Adipocyte (in vitro differentiated cells): ENCODE results near the gene WNT7B.
A peak's percentile ranks its signal among the peaks of the same experiment; 100 is the strongest.
"Not testable (repeated sequence)": the region's sequence is repeated elsewhere in the genome, so short reads cannot be mapped to it uniquely, and the experiment has no call there.

Experiments
- DNase-seq: peaks from one replicate; pipeline ENCODE4 v3.0.0-alpha.2; 2015; ENCODE audit warnings: low read depth
- H3K27me3 ChIP-seq: replicated peaks from 2 replicates; pipeline ENCODE4 v1.7.0; 2013; ENCODE audit warnings: mild to moderate bottlenecking, low read length, moderate library complexity; ENCODE audit not compliant: control insufficient read depth, insufficient read depth
- H3K36me3 ChIP-seq: 2 replicates; pipeline ENCODE4 v1.7.0; 2013; ENCODE audit warnings: low read length, mild to moderate bottlenecking, moderate library complexity; ENCODE audit not compliant: control insufficient read depth, insufficient read depth, severe bottlenecking
- H3K4me1 ChIP-seq: 2 replicates; pipeline ENCODE4 v1.7.0; 2013; ENCODE audit warnings: mild to moderate bottlenecking, low read length, moderate library complexity; ENCODE audit not compliant: control insufficient read depth, insufficient read depth
- H3K4me3 ChIP-seq: 2 replicates; pipeline ENCODE4 v1.7.0; 2013; ENCODE audit warnings: mild to moderate bottlenecking, low read length, moderate library complexity
- H3K9ac ChIP-seq: 2 replicates; pipeline ENCODE4 v1.7.0; 2013; ENCODE audit warnings: mild to moderate bottlenecking, low read length, moderate library complexity
- H3K9me3 ChIP-seq: 2 replicates; pipeline ENCODE4 v1.7.0; 2013; ENCODE audit warnings: mild to moderate bottlenecking, low read length, moderate library complexity; ENCODE audit not compliant: control insufficient read depth

The WNT7B gene

DNA sequence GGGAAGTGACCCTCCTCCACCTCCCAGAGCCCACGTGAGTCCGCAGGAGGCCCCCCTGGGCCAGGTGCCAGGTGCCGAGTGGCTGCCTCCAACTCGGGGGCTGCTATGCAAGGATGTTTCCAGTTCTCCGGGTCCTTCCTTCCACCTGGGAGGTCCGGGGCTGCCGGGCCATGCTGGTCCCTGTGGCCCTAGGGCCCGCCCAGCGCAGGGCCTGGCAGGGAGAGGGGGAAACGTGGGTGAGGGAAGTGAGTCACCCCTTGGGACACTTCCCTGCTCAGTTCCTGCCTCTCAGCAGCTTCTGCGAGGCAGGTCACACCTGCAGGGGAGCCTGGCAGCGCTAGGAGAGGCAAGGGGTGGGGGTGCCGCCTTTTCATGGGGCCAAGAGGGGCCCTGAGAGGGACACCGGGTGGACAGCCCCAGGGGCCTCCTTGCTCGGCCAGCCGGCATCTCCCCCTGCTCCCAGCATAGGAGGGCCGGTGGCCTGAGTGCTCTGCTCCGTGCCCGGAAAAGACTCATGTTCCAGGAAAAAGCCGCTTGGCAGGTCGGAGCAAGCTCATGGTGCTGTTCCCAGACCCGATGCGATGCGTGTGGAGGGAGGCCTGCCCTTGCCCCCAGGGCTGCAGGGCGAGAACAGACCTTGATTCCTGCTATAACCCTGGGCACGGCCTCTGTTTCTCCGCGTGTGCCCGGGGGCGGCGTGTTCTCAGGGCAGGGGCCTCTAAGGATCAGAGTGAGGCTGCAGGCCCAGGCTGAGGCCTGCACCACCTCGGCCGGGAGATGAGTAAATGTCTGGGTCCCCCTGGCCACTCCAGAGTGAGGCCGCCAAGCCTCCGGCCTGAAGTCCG, 30.3 kb upstream of the WNT7B start:
- Histone ChIP-seq H3K27me3 (no peaks in the 10 kb centered on the region), H3K4me1 (peaks cover 56% of the 10 kb centered on the region), H3K9me3 (peaks cover 5% of the 10 kb centered on the region), H3K36me3 (no peaks in the 10 kb centered on the region), H3K9ac (peak overlapping the region; percentile 95), H3K4me3 (peak overlapping the region; percentile 69)
- DNase-seq: peak; percentile 58

DNA sequence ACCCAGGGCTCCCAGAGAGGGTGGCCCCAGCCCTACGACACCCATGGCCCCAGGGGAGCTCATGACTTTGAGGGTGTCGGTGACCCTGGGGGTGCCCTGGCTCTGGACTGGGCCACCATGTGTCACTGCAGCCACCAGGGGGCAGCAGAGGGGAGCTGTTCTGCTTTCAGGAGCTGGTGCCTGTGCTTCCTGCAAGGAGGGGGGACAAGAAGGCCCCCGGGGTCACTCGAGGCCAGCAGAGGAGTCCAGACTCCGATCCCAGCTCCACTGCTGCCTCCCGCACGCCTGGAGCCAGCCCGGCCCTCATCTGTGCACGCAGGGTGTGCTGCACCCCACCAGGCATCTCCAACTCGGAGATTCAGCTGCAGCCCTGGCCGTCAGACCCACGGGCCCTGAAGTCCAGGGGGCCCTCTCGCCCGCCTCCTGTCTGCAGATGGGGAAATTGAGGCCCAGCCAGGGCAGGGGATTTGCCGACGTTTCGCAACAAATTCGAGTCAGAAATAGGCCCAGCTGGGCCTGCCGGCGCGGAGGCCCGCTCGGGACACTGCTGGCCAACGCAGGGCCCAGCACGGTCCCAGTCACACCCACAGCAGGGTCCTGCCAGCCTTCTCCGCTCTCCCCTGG, 29.5 kb upstream of the WNT7B start:
- Histone ChIP-seq H3K36me3 (no peaks in the 10 kb centered on the region), H3K9me3 (peaks cover 5% of the 10 kb centered on the region), H3K4me1 (peaks cover 49% of the 10 kb centered on the region), H3K27me3 (no peaks in the 10 kb centered on the region), H3K4me3 (peak overlapping the region; percentile 69), H3K9ac (peak overlapping the region; percentile 95)
- DNase-seq: peak; percentile 95

DNA sequence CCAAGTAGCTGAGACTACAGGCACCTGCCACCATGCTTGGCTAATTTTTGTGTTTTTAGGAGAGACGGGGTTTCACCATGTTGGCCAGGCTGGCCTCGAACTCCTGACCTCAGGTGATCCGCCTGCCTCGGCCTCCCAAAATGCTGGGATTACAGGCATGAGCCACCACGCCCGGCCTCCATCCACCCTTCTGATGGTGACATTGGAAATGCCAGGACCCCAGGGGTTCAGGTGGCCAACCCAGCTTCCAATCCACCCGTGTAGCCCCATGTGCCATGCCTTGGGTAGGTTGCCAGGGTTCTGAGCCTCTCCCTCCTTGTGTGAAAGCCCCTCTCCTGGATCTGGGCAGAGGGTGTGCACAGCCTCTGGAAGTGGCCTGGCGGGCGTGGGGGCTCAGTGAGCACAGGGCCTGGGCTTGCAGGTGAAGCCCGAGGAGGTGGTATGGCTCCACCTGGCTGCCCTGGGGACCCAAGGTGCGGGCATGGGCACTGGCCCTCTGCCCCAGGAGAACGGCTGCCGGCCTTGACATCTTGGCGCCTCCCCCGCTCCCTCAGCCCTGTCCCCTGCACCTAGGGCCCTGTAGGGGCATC, 28.2 kb upstream of the WNT7B start:
- H3K4me3 ChIP-seq, DNase-seq, H3K27me3 ChIP-seq, H3K9ac ChIP-seq, H3K9me3 ChIP-seq, H3K36me3 ChIP-seq: not testable (repeated sequence)
- peaks cover 39% of the 10 kb centered on the region for H3K4me1 ChIP-seq

DNA sequence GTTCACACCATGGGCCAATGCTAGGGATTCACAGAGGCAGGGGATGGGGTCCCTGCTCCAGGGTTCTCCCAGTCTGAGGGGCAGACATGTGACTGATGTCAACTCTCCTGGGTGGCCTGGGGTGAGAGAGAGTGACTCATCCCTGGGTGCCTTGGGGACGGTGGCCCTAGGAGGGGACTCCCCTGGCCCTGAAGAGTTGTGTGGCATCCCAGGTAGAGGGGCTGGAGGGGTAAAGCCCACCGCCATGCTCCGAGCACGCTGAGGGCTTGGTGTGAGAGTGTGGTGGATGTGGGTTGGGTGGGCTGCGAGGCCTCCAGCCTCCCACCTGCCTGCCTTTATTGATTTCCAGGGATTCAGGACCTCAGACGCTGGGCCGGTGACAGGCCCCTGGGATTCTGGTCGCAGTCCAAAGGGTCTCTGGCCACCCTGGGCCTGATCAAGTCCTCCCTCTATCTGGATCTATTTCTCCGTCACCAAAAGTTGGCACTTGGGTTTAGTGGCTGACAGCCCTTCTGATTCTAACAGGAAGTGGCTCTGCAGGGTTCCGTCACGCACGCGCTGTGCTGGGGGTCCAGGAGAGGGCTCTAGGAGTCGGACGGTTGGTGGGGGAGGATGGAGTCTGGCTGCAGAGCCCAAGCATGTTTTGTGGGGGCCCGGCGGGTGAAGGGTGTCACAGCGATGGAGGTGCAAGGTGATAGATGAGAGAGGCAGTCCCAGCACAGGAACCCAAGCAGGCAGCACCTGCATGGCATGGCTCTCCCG, 27.3 kb upstream of the WNT7B start:
- no peak for DNase-seq
- H3K36me3 ChIP-seq: no peaks in the 10 kb centered on the region

DNA sequence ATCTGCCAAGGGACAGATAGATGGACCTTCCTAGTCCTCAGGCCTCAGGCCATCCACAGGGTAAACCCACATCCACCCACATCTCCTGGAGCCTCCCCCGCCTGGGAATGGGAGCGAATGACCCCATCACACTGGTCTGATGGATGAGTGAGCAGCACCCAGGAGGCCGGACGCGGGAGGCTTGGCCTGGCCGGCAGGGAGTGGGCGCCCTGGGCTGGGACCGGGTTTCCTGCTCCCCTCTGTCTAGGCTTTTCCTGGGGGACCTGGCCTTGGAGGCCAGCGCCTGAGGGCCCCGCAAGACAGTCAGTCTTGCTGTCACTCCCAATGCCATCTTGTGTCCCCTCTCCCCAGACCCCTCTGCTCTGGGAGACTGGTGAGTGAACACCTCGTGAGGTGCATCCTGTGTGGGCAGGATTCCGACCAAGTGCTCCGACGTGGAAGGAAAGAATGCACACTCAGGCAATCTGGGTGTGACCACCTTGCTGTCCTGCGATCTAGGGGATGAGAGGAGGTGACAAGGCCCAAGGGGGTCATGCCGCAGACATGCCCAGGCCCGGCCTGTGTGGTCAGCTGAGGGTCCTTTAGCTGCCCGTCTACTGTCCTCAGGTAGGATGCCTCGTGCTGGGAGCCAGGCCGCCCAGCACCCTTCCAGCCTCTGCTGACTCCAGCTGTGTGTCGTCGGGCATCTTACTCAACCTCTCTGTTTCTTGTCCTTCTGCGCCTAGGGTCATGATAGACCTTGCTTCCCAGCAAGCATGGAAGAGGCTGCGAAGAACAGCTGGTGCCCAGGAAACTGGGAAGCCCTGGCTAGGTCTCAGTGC, 26.5 kb upstream of the WNT7B start:
- H3K9me3 ChIP-seq: no peaks in the 10 kb centered on the region
- DNase-seq: no peak
- H3K4me3 ChIP-seq: no peak overlapping the region
- no peaks in the 10 kb centered on the region for H3K27me3 ChIP-seq
- H3K4me1 ChIP-seq: peaks cover 40% of the 10 kb centered on the region
- no peaks in the 10 kb centered on the region for H3K36me3 ChIP-seq
- peak overlapping the region; percentile 76 for H3K9ac ChIP-seq

More for the DNA sequence above, 27.3 kb upstream of the WNT7B start:
- Histone ChIP-seq H3K9ac (peak overlapping the region; percentile 76), H3K9me3 (no peaks in the 10 kb centered on the region), H3K4me3 (no peak overlapping the region), H3K4me1 (peaks cover 39% of the 10 kb centered on the region), H3K27me3 (no peaks in the 10 kb centered on the region)

DNA sequence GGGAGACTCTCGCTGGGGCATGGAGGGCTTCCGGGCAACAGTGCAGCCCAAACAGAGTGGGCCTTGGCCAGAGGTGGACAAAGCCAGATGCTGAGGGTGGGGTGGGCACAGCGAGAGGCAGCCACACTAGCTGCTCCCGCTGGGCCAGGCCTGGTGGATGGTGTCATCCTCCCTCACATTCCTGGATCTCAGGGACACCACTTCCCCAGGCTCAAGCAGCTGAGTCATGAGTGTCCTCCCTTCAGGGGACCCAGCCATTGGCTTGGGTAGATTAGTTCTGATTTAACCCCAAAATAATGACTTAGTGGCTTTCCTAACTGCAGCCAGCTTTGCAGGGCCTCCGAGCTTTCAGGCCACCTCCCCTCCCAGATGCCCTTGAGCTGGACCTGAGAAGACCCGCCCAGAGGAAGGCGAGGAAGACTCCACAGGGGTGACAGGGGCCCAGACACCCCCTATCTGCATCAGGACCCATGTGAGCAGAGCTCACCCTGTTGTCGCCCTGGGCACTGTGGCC, 25.9 kb upstream of the WNT7B start:
- Histone ChIP-seq H3K9me3 (no peaks in the 10 kb centered on the region), H3K4me3 (no peak overlapping the region), H3K36me3 (no peaks in the 10 kb centered on the region), H3K4me1 (peaks cover 40% of the 10 kb centered on the region), H3K9ac (peak overlapping the region; percentile 76), H3K27me3 (no peaks in the 10 kb centered on the region)
- peak; percentile 73 for DNase-seq

DNA sequence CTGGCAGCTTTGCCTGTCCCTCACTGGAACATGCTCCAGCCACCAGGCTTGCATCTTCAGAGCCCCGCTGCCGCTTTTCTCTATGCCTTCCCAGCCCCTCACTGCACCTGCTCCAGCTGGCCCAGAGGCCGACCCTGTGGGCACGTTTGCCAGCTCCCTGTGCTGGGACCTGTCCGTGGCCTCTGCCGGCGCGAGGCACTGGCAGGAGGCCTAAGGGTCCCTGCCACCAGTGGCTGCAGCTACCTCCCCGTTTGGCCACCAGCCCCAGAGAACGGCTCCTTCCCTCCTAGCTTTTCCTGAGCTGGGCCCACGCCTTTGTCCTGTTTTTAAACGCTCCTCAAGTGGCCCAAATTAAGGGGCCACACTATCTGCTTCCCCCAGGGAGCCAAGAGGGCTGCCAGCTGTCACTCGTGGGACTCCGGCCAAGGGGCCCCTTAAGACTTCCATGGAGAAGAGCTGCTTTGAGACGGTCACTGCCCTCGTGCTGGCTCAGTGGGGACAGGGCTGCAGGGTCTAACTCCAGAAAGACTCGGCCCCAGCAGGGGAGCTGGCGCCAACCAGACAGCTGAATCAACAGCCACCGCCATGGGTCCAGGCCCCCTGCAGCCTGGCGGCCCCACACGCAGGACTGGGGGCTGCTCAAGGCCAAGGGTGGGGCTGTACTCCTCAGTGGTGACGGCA, 24.6 kb upstream of the WNT7B start:
- no peaks in the 10 kb centered on the region for H3K36me3 ChIP-seq
- no peak overlapping the region for H3K9ac ChIP-seq
- H3K27me3 ChIP-seq: no peaks in the 10 kb centered on the region
- H3K4me1 ChIP-seq: peaks cover 38% of the 10 kb centered on the region
- DNase-seq: no peak
- no peak overlapping the region for H3K4me3 ChIP-seq
- H3K9me3 ChIP-seq: no peaks in the 10 kb centered on the region

DNA sequence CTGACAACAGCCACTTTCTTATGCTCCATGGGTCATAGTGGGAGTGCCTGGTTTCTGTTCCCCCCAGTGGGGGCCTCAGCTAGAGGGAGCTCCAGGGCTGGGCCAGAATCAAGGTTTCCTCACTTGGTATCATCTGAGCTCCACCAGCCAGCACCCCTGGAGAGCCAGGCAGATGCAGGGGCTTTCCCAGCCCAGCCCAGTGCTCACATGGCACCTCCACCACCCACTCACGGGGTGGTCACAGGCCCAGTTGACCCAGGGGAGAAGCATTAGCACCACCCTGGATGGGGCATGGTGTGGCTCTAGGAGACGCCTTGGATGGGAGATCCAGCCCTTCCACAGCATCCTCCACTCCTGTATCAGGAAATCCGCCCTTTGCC, 24.1 kb upstream of the WNT7B start:
- H3K9me3 ChIP-seq: no peaks in the 10 kb centered on the region
- H3K36me3 ChIP-seq: no peaks in the 10 kb centered on the region
- H3K9ac ChIP-seq: no peak overlapping the region
- H3K27me3 ChIP-seq: no peaks in the 10 kb centered on the region
- no peak overlapping the region for H3K4me3 ChIP-seq
- peak; percentile 22 for DNase-seq
- H3K4me1 ChIP-seq: peaks cover 38% of the 10 kb centered on the region

DNA sequence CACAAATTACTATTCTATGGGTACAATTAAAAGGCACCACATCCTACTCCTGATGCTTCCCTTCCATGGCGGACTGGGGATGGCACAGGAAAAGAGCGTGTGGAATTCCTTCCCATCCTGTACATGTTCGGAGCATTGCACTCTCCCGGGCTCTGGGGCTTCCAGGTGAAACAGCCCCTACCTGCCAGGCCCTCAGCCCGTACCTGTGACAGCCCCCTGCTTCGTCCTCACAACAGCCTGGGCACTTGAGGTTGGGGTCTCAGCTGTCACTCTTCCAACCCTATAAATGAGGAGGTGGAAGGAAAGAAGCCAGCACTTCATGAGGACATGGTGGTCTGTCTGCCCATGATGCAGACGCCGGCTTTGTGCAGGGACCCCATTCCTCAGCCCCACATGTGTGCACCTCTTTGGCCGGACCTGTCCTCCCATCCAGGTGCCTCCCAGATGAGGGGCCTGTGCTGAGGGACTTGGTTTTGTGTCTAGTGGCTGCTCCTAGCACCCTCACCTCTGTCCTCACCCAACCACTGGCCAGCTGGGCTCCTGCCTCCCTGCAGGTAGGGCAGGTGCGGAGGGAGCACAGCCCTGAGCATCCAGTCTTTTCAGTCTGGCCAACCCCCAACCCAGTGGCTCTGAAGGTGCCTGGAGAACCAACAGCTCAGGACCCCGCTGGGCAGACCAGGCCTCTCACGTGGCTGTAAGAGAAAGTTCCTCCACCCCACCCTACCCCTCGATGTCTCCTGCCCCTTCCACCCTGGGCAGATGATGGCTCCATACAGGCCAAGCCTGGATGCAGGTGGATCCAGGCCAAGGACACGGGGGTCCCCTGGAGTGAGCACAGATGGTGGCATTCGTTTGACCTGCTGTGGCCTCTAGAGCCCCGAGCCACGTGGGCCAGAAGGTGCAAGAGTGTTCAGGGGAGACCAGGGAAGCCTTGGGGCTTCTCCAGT, 23.4 kb upstream of the WNT7B start:
- H3K27me3 ChIP-seq: no peaks in the 10 kb centered on the region
- no peak for DNase-seq
- H3K9me3 ChIP-seq: no peaks in the 10 kb centered on the region
- no peak overlapping the region for H3K4me3 ChIP-seq
- H3K9ac ChIP-seq: no peak overlapping the region
- H3K36me3 ChIP-seq: no peaks in the 10 kb centered on the region
- H3K4me1 ChIP-seq: peaks cover 43% of the 10 kb centered on the region
